Measurements from ENCODE around the gene CXXC5.

CXXC5 gene

DNA sequence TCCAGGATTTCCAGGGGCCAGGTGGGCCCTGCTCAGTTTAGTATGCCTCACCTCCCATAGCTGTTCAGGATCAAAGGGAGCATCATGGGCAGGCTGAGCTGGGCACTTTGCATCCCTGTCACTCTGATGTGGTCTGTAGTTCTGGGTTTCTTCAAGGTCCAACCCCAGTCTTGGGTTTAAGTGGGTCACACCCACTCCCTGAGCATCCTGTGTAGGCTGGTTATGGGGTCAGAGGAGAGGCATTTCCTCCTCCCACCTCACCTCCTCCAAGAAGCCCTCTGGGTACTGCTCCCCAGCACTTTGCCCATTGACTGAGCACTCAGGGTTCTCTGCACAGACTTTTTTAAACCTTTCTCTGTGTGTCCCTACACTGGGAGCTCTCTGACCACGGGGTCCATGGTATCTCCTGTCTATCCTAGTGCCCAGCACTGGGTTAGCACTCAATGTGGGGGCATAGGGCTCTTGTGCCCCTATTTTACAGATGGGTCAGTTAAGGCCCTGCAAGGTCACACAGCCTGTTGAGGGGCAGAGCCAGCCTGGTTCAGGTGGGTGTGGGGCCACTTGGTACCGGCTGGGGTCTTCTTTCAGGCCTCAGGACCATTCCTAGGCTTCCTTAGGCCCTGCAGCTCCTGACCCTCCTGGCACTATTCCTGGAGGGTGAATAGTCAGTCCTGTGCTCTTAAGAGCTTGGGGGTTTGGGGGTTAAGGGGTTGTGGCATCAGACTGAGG is 19.0 kb downstream of the CXXC5 start:
- no peak for DNase-seq

DNA sequence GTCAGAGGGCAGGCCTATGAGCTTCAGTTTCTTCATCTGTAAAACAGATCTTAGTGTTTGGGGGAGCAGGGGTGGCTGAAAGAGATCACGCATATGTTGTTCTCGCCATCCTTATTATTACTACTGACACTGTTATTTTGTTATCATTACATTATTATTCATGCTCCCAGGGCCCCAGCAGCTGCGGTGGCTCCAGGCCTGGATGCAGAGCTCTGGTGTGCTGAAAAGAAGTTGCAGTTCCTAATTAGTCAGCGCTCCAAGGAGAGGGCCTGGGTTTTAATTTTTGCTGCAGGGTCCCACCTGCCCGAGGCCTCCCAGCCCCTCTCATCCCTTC is 19.5 kb downstream of the CXXC5 start:
- no peak for DNase-seq

DNA sequence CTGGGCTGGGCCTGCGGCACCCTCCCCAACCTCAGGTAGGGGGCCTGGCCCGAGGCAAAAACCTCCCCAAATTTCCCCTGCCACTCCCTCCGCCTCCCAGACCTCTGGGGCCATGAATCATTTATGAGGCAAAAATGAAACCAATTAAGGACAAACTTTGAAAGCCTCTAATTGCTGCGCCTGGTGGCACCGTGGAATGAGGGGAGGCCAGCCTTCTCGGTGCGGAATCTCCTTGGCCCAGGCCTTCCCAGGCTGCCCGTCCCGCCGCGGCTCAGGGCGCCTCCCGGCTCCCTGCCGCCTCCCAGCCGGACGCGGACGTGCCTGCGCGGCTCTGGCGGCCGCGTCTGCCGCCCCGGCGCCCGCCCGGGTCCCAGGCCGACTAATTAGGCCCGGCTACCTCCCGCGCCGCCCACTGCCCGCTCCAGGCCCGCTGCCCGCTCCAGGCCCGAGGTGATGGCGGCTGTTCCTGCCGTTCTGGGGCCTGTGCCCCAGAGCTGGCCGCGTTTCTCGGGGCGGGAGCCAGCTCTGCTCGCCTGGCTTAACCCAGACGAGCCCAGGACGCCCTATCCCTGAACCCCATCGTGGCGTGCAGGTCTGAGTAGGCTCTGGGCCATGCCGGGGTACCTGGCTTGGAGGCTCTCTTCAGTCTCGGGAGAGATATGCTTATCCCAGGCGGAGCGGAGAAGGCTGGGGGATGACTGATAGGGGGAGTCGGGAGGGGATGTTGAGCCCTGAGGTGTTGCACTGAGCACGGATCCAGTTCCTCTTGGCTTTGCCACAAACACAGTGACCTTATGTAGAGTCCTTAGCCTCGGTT is 20.1 kb downstream of the CXXC5 start:
- peak; percentile 76 for DNase-seq

DNA sequence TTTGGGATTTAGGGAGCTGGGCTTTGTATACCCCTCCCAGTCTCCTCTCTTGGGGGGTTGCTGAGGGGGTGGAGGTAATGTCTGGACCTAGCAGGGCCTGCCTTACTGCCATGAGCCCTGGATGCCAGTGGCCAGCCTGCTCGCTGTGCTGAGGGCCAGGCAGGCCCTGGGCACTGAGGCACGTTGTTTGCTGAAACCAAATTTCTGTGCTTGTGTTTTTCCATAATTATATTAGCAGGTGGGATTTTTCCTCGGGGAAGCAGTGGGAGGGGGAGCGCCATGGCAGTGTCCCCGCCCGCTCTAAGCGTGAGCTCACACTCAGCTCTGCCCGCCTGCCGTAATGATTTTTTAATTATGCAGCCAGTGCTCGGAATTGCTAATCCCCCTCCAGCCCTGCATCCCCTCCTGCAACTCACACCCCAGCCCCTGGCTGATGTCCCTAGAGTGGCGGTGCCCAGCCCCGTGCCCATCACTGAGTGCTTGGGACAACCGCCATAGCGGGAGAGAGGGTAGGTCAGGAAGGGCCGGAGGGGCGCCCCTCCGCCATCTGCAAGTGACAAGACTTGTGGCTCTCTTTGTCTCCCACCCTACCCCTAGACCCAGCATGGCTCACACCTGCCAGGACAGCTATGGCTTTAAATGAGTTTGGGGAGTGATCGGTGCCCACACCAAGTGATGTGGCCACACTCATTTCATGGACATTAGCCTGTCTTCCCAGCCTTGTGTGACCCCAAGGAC is 20.9 kb downstream of the CXXC5 start:
- DNase-seq, result no peak

DNA sequence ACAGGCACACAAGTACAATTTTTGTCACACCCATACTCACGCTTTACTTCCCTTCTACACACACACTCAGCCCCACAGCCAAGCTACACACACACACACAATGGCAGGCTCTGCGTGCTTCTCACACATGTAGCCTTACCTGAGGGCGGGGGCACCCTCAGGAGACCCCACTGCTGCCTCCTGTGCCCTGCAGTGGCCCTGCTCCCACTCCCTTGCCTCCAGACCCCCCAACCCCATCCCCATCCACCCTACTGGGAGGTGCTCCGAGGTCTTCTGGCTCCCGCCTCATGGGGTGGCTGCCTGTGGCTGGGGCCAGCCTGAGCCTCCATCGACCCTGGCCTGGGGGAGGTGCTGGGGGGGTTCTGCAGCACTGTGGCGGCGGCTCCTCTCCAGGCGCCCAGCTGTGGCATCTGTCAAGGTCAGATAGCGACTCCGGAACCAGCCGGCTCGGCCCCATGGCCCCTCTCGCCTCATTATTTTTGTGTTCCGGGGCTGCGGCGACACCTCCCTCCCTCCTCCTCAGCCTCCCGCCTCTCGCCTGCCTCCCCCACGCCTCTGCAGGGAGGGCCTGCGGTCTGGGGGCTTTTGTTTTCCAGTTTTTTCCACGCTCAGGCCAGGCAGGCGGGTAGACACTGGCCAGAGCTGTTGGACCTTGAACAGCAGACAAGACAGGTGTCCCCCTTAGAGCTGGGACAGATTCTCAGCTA is 21.7 kb downstream of the CXXC5 start:
- no peak for DNase-seq

DNA sequence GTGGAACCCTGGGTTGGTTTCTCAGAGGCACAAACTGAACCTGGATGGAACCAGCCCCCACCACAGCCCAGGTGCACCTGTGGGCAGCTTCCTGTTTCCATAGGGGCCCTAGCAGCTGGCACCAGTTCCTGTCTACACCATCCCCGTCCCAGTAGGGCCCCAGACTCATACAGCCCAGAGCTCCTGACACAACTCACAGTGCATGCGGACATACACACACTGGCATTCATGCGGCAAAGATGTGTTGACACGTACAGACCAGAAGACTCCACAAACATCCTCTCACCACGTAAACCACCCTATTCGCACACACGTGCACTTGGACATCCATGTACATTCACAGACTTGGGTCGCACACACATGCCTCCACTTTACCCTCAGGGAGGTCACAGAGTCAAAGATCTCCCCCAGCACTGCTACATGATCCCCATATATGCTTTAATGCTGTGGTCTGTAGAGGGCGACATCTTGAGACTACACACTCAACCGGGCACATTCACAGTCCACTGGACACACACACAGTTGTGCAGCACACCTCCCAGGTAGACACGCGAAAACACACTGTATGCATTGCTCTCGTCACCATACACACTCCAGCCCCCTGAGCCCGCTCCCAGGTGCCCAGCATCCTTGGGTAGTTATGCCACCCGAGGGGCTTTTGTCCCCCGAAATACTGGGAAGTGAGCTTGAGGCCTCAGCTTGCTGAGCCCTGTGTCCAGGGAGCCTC is 22.4 kb downstream of the CXXC5 start:
- DNase-seq, result no peak

DNA sequence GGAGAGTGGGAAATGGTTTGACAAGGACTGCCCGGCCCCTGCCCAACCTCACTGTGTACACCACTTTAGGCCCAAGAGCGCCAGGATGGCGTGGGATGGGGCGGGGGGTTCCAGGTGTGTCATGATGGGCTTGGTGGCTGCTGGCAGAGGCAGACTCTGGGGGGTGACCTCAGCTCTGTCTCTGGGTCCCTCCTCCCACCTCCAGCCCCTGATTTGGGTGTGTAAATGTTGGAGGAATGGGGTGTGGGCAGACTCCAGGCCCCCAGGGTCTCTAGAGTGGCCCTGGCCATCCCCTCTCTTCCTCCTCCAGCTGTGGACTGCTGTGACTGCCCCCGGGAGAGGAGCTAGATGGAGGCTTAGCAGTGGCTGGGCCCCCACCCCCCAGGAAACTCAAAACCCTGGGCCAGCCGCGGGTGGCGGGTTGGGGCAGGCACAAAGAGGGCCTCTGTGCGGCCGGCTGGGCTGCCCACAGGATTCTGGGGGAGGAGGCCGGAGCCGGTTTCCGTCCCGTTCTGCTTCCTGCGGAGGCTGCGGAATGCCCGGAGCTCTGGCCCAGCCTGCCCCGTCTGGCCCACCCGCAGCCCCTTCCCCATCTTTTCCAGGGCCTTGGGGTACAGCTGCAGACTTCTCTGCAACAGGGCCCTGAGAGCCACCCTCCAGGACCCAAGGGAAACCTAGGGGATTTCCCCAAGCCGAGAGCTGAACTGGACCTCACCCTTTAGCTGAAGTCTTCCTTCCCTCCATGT is 23.1 kb downstream of the CXXC5 start:
- peak; percentile 83 for DNase-seq

DNA sequence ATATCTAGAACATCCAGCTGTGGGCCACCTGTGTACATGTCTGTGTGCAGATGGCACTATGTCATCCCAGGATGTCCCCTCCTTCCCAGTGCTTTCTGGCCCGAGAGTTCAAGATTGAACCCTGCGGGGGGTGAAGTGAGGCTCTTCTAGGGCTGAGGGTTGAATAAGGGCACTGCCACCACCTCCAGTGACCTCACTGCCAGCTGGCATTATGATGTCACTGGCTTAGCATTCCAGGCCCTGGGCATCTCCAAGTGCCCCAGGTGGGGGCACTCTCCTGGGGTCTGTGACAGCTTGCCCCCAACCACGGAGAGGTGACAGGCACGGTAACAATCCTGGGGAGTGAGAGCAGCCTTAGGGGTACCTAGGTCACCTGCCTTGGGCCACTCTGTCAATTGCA is 27.1 kb downstream of the CXXC5 start:
- DNase-seq, result no peak

DNA sequence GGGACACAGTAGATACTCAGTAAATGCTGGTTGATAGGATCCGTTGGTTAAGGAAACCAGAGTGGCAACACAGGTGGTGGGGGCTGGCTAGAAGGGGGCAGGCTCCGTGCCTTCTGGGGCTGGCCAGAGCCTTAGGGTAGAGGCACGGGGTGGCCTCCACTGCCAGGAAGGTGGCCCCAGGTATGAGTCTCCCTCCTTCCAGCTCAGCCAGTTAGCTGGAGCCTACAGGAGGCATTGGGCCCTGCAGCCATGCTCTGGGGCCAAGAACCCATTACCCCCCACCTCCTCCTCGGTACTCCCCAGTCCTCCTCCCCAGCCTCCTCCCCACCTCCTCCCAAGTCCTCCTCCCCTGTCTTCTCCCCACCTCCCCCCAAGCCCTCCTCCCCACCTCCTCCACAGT is 27.7 kb downstream of the CXXC5 start:
- DNase-seq, result no peak

DNA sequence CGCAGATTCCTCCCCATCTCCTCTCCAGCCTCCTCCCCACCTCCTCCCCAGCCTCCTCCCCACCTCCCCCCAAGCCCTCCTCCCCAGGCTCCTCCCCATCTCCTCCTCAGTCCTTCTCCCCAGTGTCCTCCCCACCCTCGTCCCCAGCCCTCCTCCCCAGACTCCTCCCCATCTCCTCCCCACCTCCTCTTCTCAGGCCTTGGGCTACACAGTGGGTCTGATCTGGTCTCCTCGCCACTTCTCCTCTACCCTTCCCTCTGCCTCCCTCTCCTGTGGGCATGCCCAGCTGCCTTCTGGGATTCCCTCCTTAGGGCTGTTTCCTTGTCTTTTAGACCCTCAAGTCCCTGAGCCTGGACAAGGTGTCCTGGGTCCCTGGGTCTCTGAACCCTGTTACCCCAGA is 28.3 kb downstream of the CXXC5 start:
- DNase-seq, result no peak

DNA sequence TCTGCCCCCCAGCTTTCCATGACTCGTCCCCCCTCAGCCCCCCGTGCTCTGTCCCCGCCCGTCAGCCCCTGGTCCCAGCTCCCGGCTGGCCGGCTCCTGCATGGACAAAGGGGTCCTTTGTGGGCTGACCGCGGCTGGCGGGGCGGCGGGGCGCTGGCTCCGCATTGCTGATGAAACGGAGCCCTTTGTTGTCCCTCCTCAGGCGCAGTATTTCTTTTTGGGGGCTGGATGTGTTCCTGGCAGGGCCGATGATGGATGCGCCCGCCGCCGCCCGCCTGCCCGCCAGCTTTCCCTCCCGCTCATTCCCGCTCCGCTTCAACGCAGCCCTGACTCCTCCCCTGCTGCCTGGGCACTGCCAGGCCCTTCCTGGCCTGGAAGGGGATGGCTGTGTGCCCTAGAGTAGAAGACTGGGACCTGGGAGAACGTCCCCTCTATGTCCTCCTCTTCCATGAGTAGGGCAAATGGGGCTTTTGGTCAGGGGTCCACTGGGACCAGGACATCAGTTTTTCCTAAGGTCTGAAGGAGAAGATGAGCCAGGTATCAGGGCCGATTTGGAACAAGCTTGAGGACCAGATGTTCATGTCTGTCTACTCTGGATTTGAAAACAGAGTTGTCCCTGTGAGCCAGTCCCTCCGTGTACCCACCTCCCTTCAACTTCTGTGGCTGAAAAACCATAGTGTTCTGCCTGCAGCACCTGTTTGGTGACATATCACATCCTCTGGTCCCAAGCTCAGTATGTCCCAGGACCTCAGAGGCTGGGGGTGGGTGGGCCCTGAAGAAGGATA is 29.0 kb downstream of the CXXC5 start:
- DNase-seq, result peak; percentile 74

DNA sequence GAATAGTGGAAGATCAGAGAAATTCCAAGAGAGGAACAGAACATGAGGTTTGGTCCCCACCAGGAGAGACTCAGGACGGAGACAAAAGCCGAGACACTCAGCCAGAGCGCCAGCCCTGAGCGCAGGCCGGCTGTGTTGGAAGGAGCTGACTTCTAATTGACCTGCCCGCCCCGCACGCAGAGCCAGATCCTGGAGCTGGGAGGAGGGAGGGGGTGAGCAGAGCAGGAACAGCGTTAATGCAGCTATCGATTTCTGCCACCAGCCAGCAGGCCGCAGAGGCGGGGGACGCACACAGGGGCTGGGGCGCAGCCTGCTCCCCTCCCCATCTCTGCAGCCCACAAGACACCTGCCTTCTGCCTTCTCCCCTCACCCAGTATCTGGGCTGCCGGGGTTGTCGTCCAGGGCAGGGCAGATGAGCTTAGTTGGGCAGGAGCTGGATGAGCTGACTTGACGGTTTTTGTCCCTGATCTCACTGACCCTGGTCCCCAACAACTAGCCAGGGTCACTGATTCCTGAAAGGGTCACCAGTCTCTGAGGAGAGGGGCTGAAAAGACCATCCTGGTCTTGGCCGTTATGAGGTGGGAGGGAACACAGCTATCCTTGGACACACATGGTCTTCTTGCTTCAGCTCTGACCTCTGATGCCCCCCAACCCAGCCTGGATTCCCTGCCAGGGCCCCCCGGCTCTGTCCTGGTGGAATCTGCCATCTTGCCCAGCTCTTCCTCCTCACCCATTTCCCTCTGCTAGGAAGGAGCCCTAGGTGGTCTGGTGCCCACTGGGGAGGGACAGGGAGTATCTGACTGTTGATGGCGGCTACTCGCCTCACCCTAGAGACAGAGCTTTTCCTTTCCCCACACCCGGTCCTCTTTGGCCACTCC is 29.8 kb downstream of the CXXC5 start:
- DNase-seq, result peak; percentile 76

DNA sequence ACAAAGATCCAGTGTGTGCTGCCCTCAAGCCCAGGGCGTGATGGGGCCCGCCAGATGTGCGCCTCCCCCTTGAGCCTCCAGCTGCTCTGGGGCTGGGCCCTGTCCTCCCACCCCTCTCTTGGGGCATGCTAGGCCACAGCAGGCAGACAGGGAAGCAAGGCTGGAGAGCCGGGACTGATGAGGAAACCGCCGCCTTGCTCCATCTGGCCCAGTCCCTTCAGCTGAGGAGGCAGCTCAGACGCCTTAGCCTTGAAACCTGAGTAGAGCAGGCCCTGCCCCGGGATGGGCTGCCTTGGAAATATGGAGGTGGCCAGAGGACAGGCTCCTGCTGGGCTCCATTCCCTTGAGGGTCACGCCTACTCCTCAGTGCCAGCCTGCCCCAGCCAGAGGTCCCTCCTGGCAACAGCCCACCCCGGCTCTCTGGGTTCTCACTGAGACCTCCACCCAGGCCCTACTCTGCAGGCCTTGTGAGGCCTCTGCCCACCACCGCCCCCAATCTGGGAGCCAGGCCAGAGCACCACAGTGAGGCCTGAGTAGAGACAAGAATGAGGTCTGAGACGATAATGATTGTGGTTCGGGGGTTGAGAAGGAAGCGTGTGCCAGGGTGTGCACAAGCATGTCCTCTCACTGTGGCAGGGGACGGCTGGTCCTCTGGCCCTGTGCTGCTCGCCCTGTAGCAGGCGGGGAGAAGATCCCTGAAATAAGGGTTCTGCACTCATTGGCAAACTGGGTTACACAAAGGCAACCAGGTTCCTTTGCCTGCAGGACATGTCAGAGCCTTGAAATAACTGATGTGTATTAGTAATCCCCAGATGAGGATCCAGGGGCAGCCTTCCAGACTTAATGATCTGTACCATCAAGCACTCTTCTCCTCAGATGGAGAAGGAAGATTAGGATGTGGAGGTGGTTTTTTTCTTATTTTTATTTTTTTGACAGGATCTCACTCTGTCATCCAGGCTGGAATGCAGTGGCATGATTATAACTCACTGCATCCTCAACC is 30.9 kb downstream of the CXXC5 start:
- peak; percentile 61 for DNase-seq

DNA sequence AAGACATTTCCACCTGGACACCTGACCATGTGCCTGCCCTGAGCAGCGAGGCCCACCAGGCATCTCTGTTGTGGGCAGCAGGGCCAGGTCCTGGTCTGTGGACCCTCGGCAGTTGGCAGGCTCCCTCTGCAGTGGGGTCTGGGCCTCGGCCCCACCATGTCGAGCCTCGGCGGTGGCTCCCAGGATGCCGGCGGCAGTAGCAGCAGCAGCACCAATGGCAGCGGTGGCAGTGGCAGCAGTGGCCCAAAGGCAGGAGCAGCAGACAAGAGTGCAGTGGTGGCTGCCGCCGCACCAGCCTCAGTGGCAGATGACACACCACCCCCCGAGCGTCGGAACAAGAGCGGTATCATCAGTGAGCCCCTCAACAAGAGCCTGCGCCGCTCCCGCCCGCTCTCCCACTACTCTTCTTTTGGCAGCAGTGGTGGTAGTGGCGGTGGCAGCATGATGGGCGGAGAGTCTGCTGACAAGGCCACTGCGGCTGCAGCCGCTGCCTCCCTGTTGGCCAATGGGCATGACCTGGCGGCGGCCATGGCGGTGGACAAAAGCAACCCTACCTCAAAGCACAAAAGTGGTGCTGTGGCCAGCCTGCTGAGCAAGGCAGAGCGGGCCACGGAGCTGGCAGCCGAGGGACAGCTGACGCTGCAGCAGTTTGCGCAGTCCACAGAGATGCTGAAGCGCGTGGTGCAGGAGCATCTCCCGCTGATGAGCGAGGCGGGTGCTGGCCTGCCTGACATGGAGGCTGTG is 32.4 kb downstream of the CXXC5 start:
- no peak for DNase-seq

DNA sequence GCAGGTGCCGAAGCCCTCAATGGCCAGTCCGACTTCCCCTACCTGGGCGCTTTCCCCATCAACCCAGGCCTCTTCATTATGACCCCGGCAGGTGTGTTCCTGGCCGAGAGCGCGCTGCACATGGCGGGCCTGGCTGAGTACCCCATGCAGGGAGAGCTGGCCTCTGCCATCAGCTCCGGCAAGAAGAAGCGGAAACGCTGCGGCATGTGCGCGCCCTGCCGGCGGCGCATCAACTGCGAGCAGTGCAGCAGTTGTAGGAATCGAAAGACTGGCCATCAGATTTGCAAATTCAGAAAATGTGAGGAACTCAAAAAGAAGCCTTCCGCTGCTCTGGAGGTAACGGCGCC is 32.9 kb downstream of the CXXC5 start:
- no peak for DNase-seq

DNA sequence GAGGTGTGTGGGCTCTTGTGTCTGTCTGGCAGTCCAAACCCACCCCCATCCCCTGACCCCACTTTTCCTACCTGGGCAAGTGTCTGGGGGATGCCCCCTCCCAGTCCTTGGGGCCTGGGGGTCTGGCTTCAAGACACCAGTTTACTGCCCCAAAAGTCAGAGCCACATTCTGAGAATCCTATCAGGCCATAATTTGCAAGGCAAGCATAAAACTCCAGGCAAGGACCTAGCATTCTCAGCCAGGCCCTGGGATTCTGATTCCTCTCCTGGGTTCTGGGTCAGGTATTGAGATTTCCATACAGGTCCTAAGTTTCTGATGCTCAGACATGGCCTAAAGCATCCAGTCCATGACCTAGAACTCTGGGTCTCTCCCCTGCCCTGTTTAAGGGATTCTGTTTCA is 33.3 kb downstream of the CXXC5 start:
- no peak for DNase-seq

DNA sequence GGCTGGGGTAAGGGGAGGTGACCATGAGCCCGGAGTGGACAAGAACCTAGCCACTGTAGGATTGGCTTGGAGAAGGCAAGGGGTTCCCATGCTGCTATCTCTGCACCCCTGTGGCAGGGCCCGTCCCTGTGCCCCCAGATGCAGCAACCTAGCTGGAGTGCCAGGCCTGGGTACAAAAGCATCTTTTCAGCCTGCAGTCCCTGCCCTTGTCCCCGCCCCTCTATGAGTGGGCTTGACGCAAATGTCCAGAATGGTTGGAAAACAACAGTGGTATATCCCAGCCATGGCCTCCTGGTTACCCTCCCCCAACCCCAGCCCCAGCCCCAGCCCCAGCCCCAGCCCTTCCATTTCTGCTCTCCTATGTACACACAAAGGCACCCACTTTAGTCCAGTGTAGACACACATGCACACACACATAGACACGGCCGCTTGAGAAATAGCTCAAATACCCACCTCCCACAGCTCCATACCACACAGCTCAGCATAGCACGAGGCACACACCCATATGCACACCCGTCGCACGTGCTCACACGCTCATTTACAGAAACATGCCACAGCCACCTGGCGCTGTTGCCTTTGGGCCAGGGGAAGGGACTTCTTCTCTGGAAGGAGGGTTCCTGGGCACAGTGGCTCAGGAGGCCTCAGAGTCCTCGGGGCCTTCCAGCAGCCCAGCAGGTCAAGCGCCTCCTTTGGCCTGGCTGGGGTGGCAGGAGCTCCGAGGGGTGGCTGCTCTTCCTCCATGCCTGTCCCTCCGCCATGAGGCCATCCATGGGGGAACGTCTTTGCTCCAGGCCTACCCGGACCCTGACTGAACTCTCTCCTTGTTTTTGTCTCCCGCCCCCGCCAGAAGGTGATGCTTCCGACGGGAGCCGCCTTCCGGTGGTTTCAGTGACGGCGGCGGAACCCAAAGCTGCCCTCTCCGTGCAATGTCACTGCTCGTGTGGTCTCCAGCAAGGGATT is 34.1 kb downstream of the CXXC5 start:
- no peak for DNase-seq
